Small intestine (tissue), 7 donors: Measurements from ENCODE around the gene LRP1B. TPM values are rescaled to one million over a fixed set of nuclear protein-coding genes. Genes with fewer than 3 reads are reported as not detected.

Source experiments
- DNase-seq, 2 donors: peaks; one replicate each; pipeline versions ENCODE4 v3.0.0 to v3.0.0-alpha.2; 2013
- FAIRE-seq: peaks from 2 replicates; lab custom pipeline; 2012; peaks lifted over from hg19 to GRCh38; lab: Jason Lieb, UNC
- H3K27ac ChIP-seq, 3 donors: one replicate each; pipeline ENCODE4 v1.5.1; 2013; ENCODE audit warnings: low read length in 2 of 3, mild to moderate bottlenecking in 2 of 3, control low read depth in 1 of 3, inconsistent platforms in 1 of 3, low read depth in 1 of 3, moderate library complexity in 1 of 3
- H3K27me3 ChIP-seq, 3 donors: one replicate each; pipeline ENCODE4 v1.6.1; 2013; ENCODE audit warnings: low read length in 3 of 3, inconsistent platforms in 1 of 3; ENCODE audit not compliant: control insufficient read depth in 3 of 3, insufficient read depth in 3 of 3
- H3K36me3 ChIP-seq, 3 donors: one replicate each; pipeline ENCODE4 v1.6.1; 2013; ENCODE audit warnings: low read length in 3 of 3, inconsistent platforms in 1 of 3, low read depth in 1 of 3, mild to moderate bottlenecking in 1 of 3, moderate library complexity in 1 of 3; ENCODE audit not compliant: control insufficient read depth in 3 of 3, insufficient read depth in 2 of 3
- H3K4me1 ChIP-seq, 3 donors: one replicate each; pipeline ENCODE4 v1.6.1; 2013; ENCODE audit warnings: low read length in 2 of 3, inconsistent platforms in 1 of 3, low read depth in 1 of 3, mild to moderate bottlenecking in 1 of 3, moderate library complexity in 1 of 3; ENCODE audit not compliant: control insufficient read depth in 3 of 3, insufficient read depth in 2 of 3
- H3K4me3 ChIP-seq, 3 donors: one replicate each; pipeline ENCODE4 v1.5.1; 2013; ENCODE audit warnings: low read length in 3 of 3, control low read depth in 1 of 3, inconsistent platforms in 1 of 3, low read depth in 1 of 3, mild to moderate bottlenecking in 1 of 3, moderate library complexity in 1 of 3
- H3K9me3 ChIP-seq, 2 donors: one replicate each; pipeline ENCODE4 v1.6.1; 2013; ENCODE audit warnings: low read depth in 1 of 2, low read length in 1 of 2; ENCODE audit not compliant: control insufficient read depth in 2 of 2, insufficient read depth in 1 of 2
- WGBS, 3 donors: extraction: QIAGEN DNeasy Blood & Tissue Kit; methylation state at CpG; one replicate each; pipeline ENCODE4 v1.1.7; 2013; 5-methylcytosine and 5-hydroxymethylcytosine counted together
- polyA plus RNA-seq, 4 donors: library from polyadenylated mRNA; stranded (reverse) in 3 of 4; unstranded in 1 of 4; fragments of 200-250 nt in 3 of 4; fragments of 120-200 nt in 1 of 4; gene quantifications; one replicate each; pipeline versions ENCODE4 v1.2.1 to v1.2.3, GENCODE V29; 2013
- donor health status: healthy with polysubstance abuse.
- donor health status: control.
- donor health status: control.
- donor health status: Bipolar disorder and iron deficiency.
- donor health status: healthy.

Gene LRP1B
- polyA plus RNA-seq, 4 donors: 0.07 to 0.64 TPM; not detected in 2

GRCh38 chr2:140841141-140841540 is 1289.7 kb downstream of the LRP1B start:
- H3K36me3 ChIP-seq: no peaks in the 10 kb centered on the region
- H3K4me1 ChIP-seq: no peaks in the 10 kb centered on the region
- H3K9me3 ChIP-seq: no peaks in the 10 kb centered on the region
- FAIRE-seq: no peak
- no peak overlapping the region for H3K4me3 ChIP-seq
- H3K27me3 ChIP-seq: no peaks in the 10 kb centered on the region
- DNase-seq: no peak
- WGBS, 3 donors: 36 to 50% (median 39%) methylated on average over 3 of the region's 3 CpGs
- H3K27ac ChIP-seq: no peak overlapping the region

GRCh38 chr2:140836826-140837225 is 1294.0 kb downstream of the LRP1B start:
- H3K4me3 ChIP-seq: no peak overlapping the region
- 64 to 81% (median 74%) methylated on average over 2 of the region's 2 CpGs for WGBS, 3 donors
- no peak for FAIRE-seq

GRCh38 chr2:140835079-140835478 is 1295.7 kb downstream of the LRP1B start:
- FAIRE-seq (no peak), DNase-seq (no peak)
- H3K27me3 ChIP-seq: no peaks in the 10 kb centered on the region
- no peak overlapping the region for H3K4me3 ChIP-seq
- H3K9me3 ChIP-seq: no peaks in the 10 kb centered on the region
- 62 to 69% (median 62%) methylated on average over 7 of the region's 7 CpGs for WGBS, 3 donors
- no peaks in the 10 kb centered on the region for H3K36me3 ChIP-seq
- H3K4me1 ChIP-seq: no peaks in the 10 kb centered on the region
- H3K27ac ChIP-seq: no peak overlapping the region

More at GRCh38 chr2:140836826-140837225, 1294.0 kb downstream of the LRP1B start:
- Histone ChIP-seq H3K27ac (no peak overlapping the region), H3K27me3 (no peaks in the 10 kb centered on the region), H3K36me3 (no peaks in the 10 kb centered on the region), H3K9me3 (no peaks in the 10 kb centered on the region), H3K4me1 (no peaks in the 10 kb centered on the region)
- DNase-seq: no peak

- Histone ChIP-seq H3K9me3 (no peaks in the 10 kb centered on the region), H3K4me1 (no peaks in the 10 kb centered on the region), H3K27me3 (no peaks in the 10 kb centered on the region), H3K27ac (no peak overlapping the region), H3K4me3 (no peak overlapping the region), H3K36me3 (no peaks in the 10 kb centered on the region)
- FAIRE-seq (no peak), DNase-seq (no peak)
- 8 to 47% (median 25%) methylated on average over 3 of the region's 3 CpGs for WGBS, 3 donors
Observed at GRCh38 chr2:140814141-140814540, 1316.7 kb downstream of the LRP1B start.

GRCh38 chr2:140808820-140809219 is 1322.0 kb downstream of the LRP1B start:
- no peaks in the 10 kb centered on the region for H3K36me3 ChIP-seq
- no peak overlapping the region for H3K4me3 ChIP-seq
- DNase-seq (no peak), FAIRE-seq (no peak)
- H3K27ac ChIP-seq: no peak overlapping the region
- no peaks in the 10 kb centered on the region for H3K27me3 ChIP-seq
- H3K9me3 ChIP-seq: no peaks in the 10 kb centered on the region
- WGBS, 3 donors: 76 to 85% (median 81%) methylated on average over 1 of the region's 1 CpG
- no peaks in the 10 kb centered on the region for H3K4me1 ChIP-seq

GRCh38 chr2:140808211-140808610 is 1322.6 kb downstream of the LRP1B start:
- no peak for FAIRE-seq
- WGBS, 3 donors: 24 to 59% (median 45%) methylated on average over 1 of the region's 1 CpG

GRCh38 chr2:140804700-140805260 is 1326.0 kb downstream of the LRP1B start:
- no peak for FAIRE-seq
- H3K27ac ChIP-seq: no peak overlapping the region
- WGBS, 3 donors: 74 to 81% (median 74%) methylated on average over 1 of the region's 1 CpG
- H3K4me3 ChIP-seq: no peak overlapping the region
- H3K9me3 ChIP-seq: no peaks in the 10 kb centered on the region
- no peaks in the 10 kb centered on the region for H3K4me1 ChIP-seq
- no peak for DNase-seq
- no peaks in the 10 kb centered on the region for H3K27me3 ChIP-seq
- H3K36me3 ChIP-seq: no peaks in the 10 kb centered on the region

More at GRCh38 chr2:140808211-140808610, 1322.6 kb downstream of the LRP1B start:
- Histone ChIP-seq H3K9me3 (no peaks in the 10 kb centered on the region), H3K27me3 (no peaks in the 10 kb centered on the region), H3K27ac (no peak overlapping the region), H3K4me3 (no peak overlapping the region), H3K4me1 (no peaks in the 10 kb centered on the region), H3K36me3 (no peaks in the 10 kb centered on the region)
- no peak for DNase-seq

- no peak for FAIRE-seq
- Histone ChIP-seq H3K4me1 (no peaks in the 10 kb centered on the region), H3K9me3 (no peaks in the 10 kb centered on the region), H3K36me3 (no peaks in the 10 kb centered on the region), H3K4me3 (no peak overlapping the region), H3K27ac (no peak overlapping the region), H3K27me3 (no peaks in the 10 kb centered on the region)
- no peak for DNase-seq
- 84 to 91% (median 85%) methylated on average over 3 of the region's 3 CpGs for WGBS, 3 donors
Observed at GRCh38 chr2:140801311-140801710, 1329.5 kb downstream of the LRP1B start.

- FAIRE-seq: no peak
- 67 to 76% (median 71%) methylated on average over 4 of the region's 4 CpGs for WGBS, 3 donors
- H3K4me3 ChIP-seq: no peak overlapping the region
- no peaks in the 10 kb centered on the region for H3K4me1 ChIP-seq
- no peak overlapping the region for H3K27ac ChIP-seq
- no peaks in the 10 kb centered on the region for H3K9me3 ChIP-seq
- no peak for DNase-seq
- no peaks in the 10 kb centered on the region for H3K36me3 ChIP-seq
- no peaks in the 10 kb centered on the region for H3K27me3 ChIP-seq
Observed at GRCh38 chr2:140797718-140798117, 1333.1 kb downstream of the LRP1B start.
